HG03045 (cell line): Measurements from ENCODE around the gene PLCB2.

Experiments
- ATAC-seq: cut with Tn5 transposase; IDR thresholded peaks from one replicate; pipeline ENCODE4 v1.9.1; 2021; ENCODE audit warnings: mild to moderate bottlenecking, moderate library complexity; ENCODE audit not compliant: unreplicated experiment

The PLCB2 gene

GRCh38 chr15:40342416-40343320 is 34.9 kb upstream of the PLCB2 start:
- ATAC-seq: no peak

GRCh38 chr15:40340740-40341400 is 33.1 kb upstream of the PLCB2 start, which contains the start of gene CCDC9B:
CCDC9B (minus strand) TSS chr15:40340939; CDS start chr15:40340819, 120 bp downstream.
- no peak for ATAC-seq

GRCh38 chr15:40340038-40340739 is 32.5 kb upstream of the PLCB2 start:
- ATAC-seq: no peak

- ATAC-seq: no peak
These were observed 31.8 kb upstream of the PLCB2 start for GRCh38 chr15:40339621-40339945.

DNA sequence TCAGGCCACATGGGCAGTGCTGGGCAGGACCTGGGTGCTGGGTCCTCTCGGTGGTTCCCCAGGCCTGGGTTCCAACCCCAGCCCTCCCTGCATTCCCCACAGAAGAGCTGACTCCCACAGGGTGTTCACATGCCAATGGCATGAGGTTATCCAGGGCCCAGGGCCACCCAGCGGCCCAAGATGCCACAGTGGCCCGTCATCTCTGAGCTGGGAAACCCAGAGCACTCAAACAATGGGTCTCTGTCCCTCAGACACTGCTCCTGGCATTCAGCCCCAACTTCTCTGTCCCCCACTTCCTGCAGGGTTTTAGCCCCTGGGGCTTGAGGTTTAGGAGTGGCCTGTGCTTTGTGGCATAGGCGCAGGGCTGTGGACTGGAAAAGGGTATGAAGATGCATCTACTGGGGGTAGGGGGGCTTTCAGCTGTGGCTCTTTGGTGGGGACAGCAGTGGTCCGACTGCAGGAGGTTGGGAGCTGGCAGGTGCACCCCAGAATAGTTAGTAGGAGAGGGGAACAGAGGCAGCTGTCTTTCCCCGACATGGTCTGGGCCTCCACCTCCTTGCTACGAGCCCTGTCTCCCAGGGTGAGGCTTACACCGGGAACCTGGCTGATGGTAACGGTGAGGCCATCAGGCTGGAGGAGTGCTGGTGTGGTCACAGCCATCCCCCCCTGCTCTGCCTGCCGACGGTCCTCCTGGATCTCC is 31.3 kb upstream of the PLCB2 start:
- no peak for ATAC-seq

DNA sequence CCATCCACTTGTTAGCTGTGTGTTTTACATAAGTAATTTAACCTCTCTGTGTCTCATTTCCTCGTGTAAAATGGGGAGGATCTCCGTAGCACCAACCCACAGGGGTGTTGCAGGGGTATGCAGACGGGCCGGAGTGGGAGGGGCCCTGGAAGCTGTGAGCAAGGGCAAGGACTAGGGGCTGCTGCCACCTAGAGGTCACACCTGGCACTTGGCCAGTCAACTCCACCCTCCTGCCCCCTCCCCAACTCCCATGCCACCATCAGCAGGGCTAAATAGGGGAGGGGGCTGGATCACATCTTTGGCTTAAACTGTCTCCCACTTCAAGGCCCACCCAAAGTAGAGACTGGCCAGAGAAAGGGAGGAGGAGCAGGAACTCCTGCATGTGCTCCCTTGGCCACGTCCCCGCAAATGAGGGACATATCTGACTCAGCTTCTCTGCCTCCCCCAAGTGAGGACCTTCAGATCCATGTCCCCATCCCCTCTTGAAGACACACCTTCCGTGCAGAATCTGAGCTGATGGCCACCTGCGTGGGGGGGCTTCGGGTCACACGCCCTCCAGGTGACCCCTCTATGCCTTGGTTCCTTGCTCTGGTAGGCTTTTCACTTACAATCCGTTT is 30.4 kb upstream of the PLCB2 start:
- no peak for ATAC-seq

- no peak for ATAC-seq
These were observed 29.9 kb upstream of the PLCB2 start for GRCh38 chr15:40337597-40337996.

DNA sequence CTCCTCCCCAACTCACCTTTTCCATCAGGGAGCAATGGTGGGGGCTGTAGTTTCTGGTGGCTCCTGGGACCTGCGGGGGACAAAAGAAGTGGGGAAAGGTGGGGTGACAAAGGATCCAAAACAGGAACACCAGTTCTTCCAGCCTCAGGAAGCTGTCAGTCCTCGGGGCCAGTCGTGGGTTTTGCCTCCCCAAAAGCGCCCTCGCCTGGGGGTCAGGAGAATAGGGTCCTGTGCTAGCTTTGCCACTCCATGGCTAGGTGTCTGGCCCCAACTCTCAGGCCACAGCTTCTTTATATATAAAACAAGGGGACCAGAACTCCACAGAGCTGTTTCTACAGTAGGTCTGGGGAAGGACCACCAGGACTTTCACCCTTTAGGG is 29.0 kb upstream of the PLCB2 start:
- ATAC-seq: no peak

GRCh38 chr15:40335938-40336743 is 28.4 kb upstream of the PLCB2 start:
- no peak for ATAC-seq

GRCh38 chr15:40334941-40335795 is 27.4 kb upstream of the PLCB2 start:
- no peak for ATAC-seq

- no peak for ATAC-seq
These were observed 26.8 kb upstream of the PLCB2 start for GRCh38 chr15:40334541-40334940.

- ATAC-seq: no peak
These were observed 26.3 kb upstream of the PLCB2 start for GRCh38 chr15:40333922-40334492.

GRCh38 chr15:40332113-40332781 is 24.5 kb upstream of the PLCB2 start:
- no peak for ATAC-seq

DNA sequence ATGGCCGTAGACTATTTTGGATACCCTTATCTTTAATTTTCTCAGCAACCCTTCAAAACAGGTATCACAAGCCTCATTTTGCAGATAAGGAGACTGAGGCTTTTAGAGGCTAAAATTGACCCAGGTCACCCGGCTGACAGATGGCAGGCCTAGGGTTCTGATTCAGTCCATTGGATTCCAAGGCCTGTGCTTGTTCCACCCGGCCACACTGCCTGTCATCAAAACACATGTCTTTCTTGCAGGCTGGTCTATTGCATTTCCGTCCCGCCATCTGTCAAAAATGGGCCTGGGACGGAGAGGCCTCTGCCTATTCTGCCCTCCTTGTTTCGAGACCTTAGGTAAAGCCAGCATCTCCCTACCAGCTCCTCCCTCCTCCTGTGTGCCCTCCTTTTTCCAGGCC is 23.9 kb upstream of the PLCB2 start:
- no peak for ATAC-seq

- ATAC-seq: no peak
These were observed 23.3 kb upstream of the PLCB2 start for GRCh38 chr15:40331026-40331425.

DNA sequence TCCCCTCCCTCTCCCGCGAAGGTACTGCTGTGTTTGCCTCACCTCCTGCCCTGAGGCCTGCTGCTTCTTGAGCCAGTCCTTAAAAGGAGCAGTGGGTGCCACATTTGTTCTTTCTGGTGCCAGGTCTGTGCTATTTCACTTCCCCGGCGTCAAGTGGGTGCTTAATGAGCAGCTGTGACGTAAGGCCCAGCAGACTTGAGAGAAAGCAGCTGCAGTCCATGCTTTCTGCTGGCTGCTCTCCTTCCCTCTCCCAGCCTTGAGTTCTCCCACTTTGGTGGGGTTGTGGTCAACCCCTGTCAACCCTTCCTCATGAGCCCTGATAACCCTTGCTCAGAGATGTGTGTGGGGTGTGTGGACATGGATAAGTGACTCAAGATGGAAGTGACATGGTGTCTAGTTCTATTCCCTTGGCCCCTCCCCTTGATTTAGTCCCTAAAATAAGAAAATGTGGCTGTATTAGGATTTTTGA is 22.7 kb upstream of the PLCB2 start:
- ATAC-seq: no peak

GRCh38 chr15:40329804-40330203 is 22.1 kb upstream of the PLCB2 start:
- no peak for ATAC-seq

DNA sequence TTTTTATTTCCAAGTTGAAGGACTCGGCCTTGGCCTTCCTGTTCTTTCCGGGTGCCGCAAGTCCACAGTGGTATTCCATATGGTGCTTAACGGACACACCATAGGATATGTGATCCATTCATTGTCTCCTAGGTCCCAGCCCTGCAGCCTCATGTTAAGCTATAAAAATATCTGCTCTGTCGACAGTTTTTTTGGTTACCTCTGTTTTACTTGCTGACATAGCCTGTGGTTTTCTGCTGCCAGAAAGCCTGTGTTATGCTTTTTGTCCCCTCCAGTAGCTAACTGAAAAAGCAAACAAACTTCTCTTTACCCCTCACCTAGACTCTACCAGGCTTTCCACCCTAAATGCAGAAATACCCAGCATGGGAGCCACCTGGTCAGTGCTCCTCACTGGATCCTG is 21.0 kb upstream of the PLCB2 start:
- ATAC-seq: no peak
